GM19193 (cell line): Measurements from ENCODE around the gene WDR31.

ENCODE experiments used
- POLR2A ChIP-seq: IDR thresholded peaks from 4 replicates; pipeline ENCODE4 v1.6.1; 2011; ENCODE audit not compliant: insufficient read depth, insufficient read length; ENCODE audit errors: extremely low read depth

The WDR31 gene

GRCh38 chr9:113313261-113313660, 26.8 kb downstream of the WDR31 start:
- no peak for TF ChIP-seq POLR2A

- TF ChIP-seq POLR2A, result no peak
Measured at GRCh38 chr9:113311961-113312360, 28.1 kb downstream of the WDR31 start.

GRCh38 chr9:113310538-113310937, 29.5 kb downstream of the WDR31 start:
- TF ChIP-seq POLR2A, result no peak

GRCh38 chr9:113309204-113309813, 30.8 kb downstream of the WDR31 start:
- no peak for TF ChIP-seq POLR2A

- TF ChIP-seq POLR2A, result no peak
Measured at GRCh38 chr9:113307396-113307975, 32.6 kb downstream of the WDR31 start.

GRCh38 chr9:113306566-113306965, 33.5 kb downstream of the WDR31 start:
- no peak for TF ChIP-seq POLR2A

- no peak for TF ChIP-seq POLR2A
Measured at GRCh38 chr9:113302792-113303418, 37.2 kb downstream of the WDR31 start, which contains the start of gene RNF183. TSS of gene RNF183 (minus strand) at chr9:113303376. CDS start at chr9:113298184, 5,192 bp downstream.

- no peak for TF ChIP-seq POLR2A
Measured at GRCh38 chr9:113301548-113301947, 38.5 kb downstream of the WDR31 start.

- no peak for TF ChIP-seq POLR2A
Measured at GRCh38 chr9:113299800-113300292, 40.2 kb downstream of the WDR31 start.

GRCh38 chr9:113298924-113299770, 40.9 kb downstream of the WDR31 start:
- TF ChIP-seq POLR2A, result no peak

GRCh38 chr9:113298311-113298710, 41.8 kb downstream of the WDR31 start:
- TF ChIP-seq POLR2A, result no peak

- no peak for TF ChIP-seq POLR2A
Measured at GRCh38 chr9:113296796-113297558, 43.1 kb downstream of the WDR31 start.

GRCh38 chr9:113293285-113293878, 46.7 kb downstream of the WDR31 start:
- TF ChIP-seq POLR2A, result no peak

- no peak for TF ChIP-seq POLR2A
Measured at GRCh38 chr9:113290052-113290607, 49.9 kb downstream of the WDR31 start.
